Neural progenitor cell (in vitro differentiated cells): ENCODE measurements around the gene COL23A1. TPM values are rescaled to one million over a fixed set of nuclear protein-coding genes. Genes with fewer than 3 reads are reported as not detected.

Experiments
- DNase-seq: peaks from one replicate; pipeline ENCODE4 v3.0.0-alpha.2; 2016; ENCODE audit warnings: low spot score
- H2AFZ ChIP-seq: fragments of 200-600 bp; sonication (generic); replicated peaks from 2 replicates; pipeline ENCODE4 v1.6.1; 2016; ENCODE audit warnings: antibody characterized with exemption
- H3F3A ChIP-seq: fragments of 200-600 bp; sonication (generic); 2 replicates; pipeline ENCODE4 v1.6.1; 2016; ENCODE audit warnings: antibody characterized with exemption, low read depth
- H3K27ac ChIP-seq: fragments of 200-600 bp; sonication (generic); 2 replicates; pipeline ENCODE4 v1.5.1; 2016; ENCODE audit warnings: mild to moderate bottlenecking
- H3K27me3 ChIP-seq: fragments of 200-600 bp; sonication (generic); 2 replicates; pipeline ENCODE4 v1.6.1; 2016; ENCODE audit warnings: mild to moderate bottlenecking, moderate library complexity
- H3K36me3 ChIP-seq: fragments of 200-600 bp; sonication (generic); 2 replicates; pipeline ENCODE4 v1.5.1; 2016
- H3K4me1 ChIP-seq: fragments of 200-600 bp; sonication (generic); 2 replicates; pipeline ENCODE4 v1.6.1; 2016; ENCODE audit warnings: mixed run types
- H3K4me2 ChIP-seq: fragments of 200-600 bp; sonication (generic); 2 replicates; pipeline ENCODE4 v1.6.1; 2016
- H3K4me3 ChIP-seq: fragments of 200-600 bp; sonication (generic); 2 replicates; pipeline ENCODE4 v1.5.1; 2016
- H3K79me2 ChIP-seq: fragments of 200-600 bp; sonication (generic); 2 replicates; pipeline ENCODE4 v1.6.1; 2016; ENCODE audit warnings: low read depth
- H3K9ac ChIP-seq: fragments of 200-600 bp; sonication (generic); 2 replicates; pipeline ENCODE4 v1.6.1; 2016
- H3K9me3 ChIP-seq: fragments of 200-600 bp; sonication (generic); 2 replicates; pipeline ENCODE4 v1.5.1; 2016; ENCODE audit warnings: low read depth
- H4K20me1 ChIP-seq: fragments of 200-600 bp; sonication (generic); 2 replicates; pipeline ENCODE4 v1.6.1; 2016; ENCODE audit warnings: low read depth
- H3K27ac Mint-ChIP-seq: 3 replicates; pipeline ENCODE4 v1.8.0; 2021; ENCODE audit warnings: mixed read lengths
- H3K27me3 Mint-ChIP-seq: 2 replicates; pipeline ENCODE4 v1.8.0; 2022; ENCODE audit warnings: low read depth, mild to moderate bottlenecking, inconsistent platforms, moderate library complexity, mixed read lengths; ENCODE audit not compliant: insufficient read depth
- H3K36me3 Mint-ChIP-seq: 3 replicates; pipeline ENCODE4 v1.8.0; 2021; ENCODE audit warnings: mixed read lengths
- H3K4me1 Mint-ChIP-seq: 3 replicates; pipeline ENCODE4 v1.8.0; 2021; ENCODE audit warnings: mixed read lengths
- H3K4me3 Mint-ChIP-seq: 3 replicates; pipeline ENCODE4 v1.8.0; 2021; ENCODE audit warnings: mild to moderate bottlenecking, moderate library complexity, mixed read lengths
- H3K9me3 Mint-ChIP-seq: 3 replicates; pipeline ENCODE4 v1.8.0; 2020; ENCODE audit warnings: mixed read lengths
- EZH2 ChIP-seq: fragments of 200-600 bp; sonication (generic); IDR thresholded peaks from 2 replicates; pipeline ENCODE4 v1.6.1; 2017; ENCODE audit warnings: antibody characterized with exemption, mild to moderate bottlenecking, moderate library complexity
- EZH2phosphoT487 ChIP-seq: fragments of 200-600 bp; sonication (generic); IDR thresholded peaks from 2 replicates; pipeline ENCODE4 v1.6.1; 2017; ENCODE audit warnings: antibody characterized with exemption
- total RNA-seq: library from RNA; depleted of rRNA; stranded (reverse); fragments of >200 nt; gene quantifications from 2 replicates; pipeline ENCODE4 v1.2.3, GENCODE V29; 2015; ENCODE audit warnings: low replicate concordance
- TF ChIP-seq, protein P1 (sequence below): fragments of 200-600 bp; sonication (generic); IDR thresholded peaks from 2 replicates; pipeline ENCODE4 v1.5.1; 2017; ENCODE audit warnings: antibody characterized with exemption, mild to moderate bottlenecking

COL23A1 gene
- total RNA-seq, 1 donor from 2014 or later = not detected

GRCh38 chr5:178266581-178266980 lies 323.6 kb downstream of the COL23A1 start:
- no peak for DNase-seq
- H3K4me3 Mint-ChIP-seq = no peak overlapping the region

DNA sequence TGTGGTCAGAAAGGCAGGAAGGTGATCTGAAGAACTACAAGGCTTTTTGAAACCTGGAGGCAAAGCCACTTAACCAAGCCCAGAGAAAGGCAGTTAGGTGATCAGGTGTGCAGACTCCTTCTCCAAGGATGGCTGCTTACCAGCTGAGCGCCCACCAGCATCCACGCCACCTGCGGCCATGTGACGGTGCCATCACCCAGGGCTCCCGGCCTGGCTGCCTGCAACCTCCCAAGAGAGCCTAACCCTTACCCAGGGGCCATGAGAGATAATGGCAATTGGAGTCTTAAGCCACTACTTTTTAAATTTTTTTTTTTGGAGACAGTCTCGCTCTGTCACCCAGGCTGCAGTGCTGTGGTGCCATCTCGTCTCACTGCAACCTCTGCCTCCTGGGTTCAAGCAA lies 324.4 kb downstream of the COL23A1 start:
- Mint-ChIP-seq H3K36me3 (no peaks in the 10 kb centered on the region), H3K27ac (no peak overlapping the region), H3K4me3 (no peak overlapping the region), H3K9me3 (no peaks in the 10 kb centered on the region), H3K27me3 (peaks cover 9% of the 10 kb centered on the region), H3K4me1 (peaks cover 5% of the 10 kb centered on the region)
- H4K20me1 ChIP-seq = no peaks in the 10 kb centered on the region
- H3K4me2 ChIP-seq = no peak overlapping the region
- H3K4me3 ChIP-seq = no peak overlapping the region
- peaks cover 2% of the 10 kb centered on the region for H3K4me1 ChIP-seq
- DNase-seq = no peak
- no peak overlapping the region for H2AFZ ChIP-seq
- TF ChIP-seq, protein P1, sequence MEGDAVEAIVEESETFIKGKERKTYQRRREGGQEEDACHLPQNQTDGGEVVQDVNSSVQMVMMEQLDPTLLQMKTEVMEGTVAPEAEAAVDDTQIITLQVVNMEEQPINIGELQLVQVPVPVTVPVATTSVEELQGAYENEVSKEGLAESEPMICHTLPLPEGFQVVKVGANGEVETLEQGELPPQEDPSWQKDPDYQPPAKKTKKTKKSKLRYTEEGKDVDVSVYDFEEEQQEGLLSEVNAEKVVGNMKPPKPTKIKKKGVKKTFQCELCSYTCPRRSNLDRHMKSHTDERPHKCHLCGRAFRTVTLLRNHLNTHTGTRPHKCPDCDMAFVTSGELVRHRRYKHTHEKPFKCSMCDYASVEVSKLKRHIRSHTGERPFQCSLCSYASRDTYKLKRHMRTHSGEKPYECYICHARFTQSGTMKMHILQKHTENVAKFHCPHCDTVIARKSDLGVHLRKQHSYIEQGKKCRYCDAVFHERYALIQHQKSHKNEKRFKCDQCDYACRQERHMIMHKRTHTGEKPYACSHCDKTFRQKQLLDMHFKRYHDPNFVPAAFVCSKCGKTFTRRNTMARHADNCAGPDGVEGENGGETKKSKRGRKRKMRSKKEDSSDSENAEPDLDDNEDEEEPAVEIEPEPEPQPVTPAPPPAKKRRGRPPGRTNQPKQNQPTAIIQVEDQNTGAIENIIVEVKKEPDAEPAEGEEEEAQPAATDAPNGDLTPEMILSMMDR = no peak
- no peak for TF ChIP-seq EZH2
- TF ChIP-seq EZH2phosphoT487 = no peak
- H3K27me3 ChIP-seq = no peaks in the 10 kb centered on the region
- no peaks in the 10 kb centered on the region for H3K36me3 ChIP-seq
- H3K27ac ChIP-seq = no peak overlapping the region
- no peaks in the 10 kb centered on the region for H3K79me2 ChIP-seq
- no peaks in the 10 kb centered on the region for H3K9me3 ChIP-seq
- no peaks in the 10 kb centered on the region for H3F3A ChIP-seq
- H3K9ac ChIP-seq = no peak overlapping the region

More at GRCh38 chr5:178266581-178266980, 323.6 kb downstream of the COL23A1 start:
- H3K4me3 ChIP-seq = no peak overlapping the region
- H3K27ac ChIP-seq = no peak overlapping the region
- H4K20me1 ChIP-seq = no peaks in the 10 kb centered on the region
- TF ChIP-seq, protein P1 = no peak
- TF ChIP-seq EZH2phosphoT487 (no peak), EZH2 (no peak)
- no peaks in the 10 kb centered on the region for H3K9me3 Mint-ChIP-seq
- H2AFZ ChIP-seq = no peak overlapping the region
- H3F3A ChIP-seq = no peaks in the 10 kb centered on the region
- H3K79me2 ChIP-seq = no peaks in the 10 kb centered on the region
- H3K27me3 ChIP-seq = no peaks in the 10 kb centered on the region
- peaks cover 13% of the 10 kb centered on the region for H3K27me3 Mint-ChIP-seq
- H3K4me1 ChIP-seq = peaks cover 2% of the 10 kb centered on the region
- H3K27ac Mint-ChIP-seq = no peak overlapping the region
- no peak overlapping the region for H3K9ac ChIP-seq
- H3K36me3 Mint-ChIP-seq = no peaks in the 10 kb centered on the region
- no peaks in the 10 kb centered on the region for H3K36me3 ChIP-seq
- H3K9me3 ChIP-seq = no peaks in the 10 kb centered on the region
- peaks cover 5% of the 10 kb centered on the region for H3K4me1 Mint-ChIP-seq
- no peak overlapping the region for H3K4me2 ChIP-seq

DNA sequence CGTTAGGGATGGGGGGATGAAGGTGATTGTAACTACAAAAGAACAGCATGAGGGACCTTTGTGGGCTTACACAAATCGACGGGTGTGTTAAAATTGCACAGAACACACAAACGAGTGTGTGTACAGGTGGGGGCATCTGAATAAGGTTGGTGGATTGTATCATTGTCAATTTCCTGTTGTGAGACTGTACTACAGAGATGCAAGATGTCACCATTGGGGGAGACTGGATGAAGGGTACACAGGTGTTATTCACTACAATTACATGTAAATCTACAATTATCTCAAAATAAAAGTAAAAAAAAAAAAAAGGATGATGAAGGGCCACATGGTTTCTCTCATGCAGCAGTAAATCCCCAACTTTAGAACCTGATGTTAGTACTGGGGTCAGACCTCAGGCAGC lies 326.1 kb downstream of the COL23A1 start:
- Mint-ChIP-seq H3K4me1 (peaks cover 3% of the 10 kb centered on the region), H3K9me3 (no peaks in the 10 kb centered on the region), H3K27me3 (peaks cover 14% of the 10 kb centered on the region), H3K36me3 (no peaks in the 10 kb centered on the region), H3K4me3 (no peak overlapping the region), H3K27ac (no peak overlapping the region)
- Histone ChIP-seq H3K9ac (no peak overlapping the region), H3K4me1 (no peaks in the 10 kb centered on the region), H3K36me3 (no peaks in the 10 kb centered on the region), H3K4me2 (no peak overlapping the region), H3K27me3 (no peaks in the 10 kb centered on the region), H3K9me3 (no peaks in the 10 kb centered on the region), H3K27ac (no peak overlapping the region), H3K79me2 (no peaks in the 10 kb centered on the region), H2AFZ (no peak overlapping the region), H3K4me3 (no peak overlapping the region), H4K20me1 (no peaks in the 10 kb centered on the region), H3F3A (no peaks in the 10 kb centered on the region)
- TF ChIP-seq EZH2phosphoT487 = no peak
- TF ChIP-seq, protein P1 = no peak
- no peak for DNase-seq
